H1 (cell line): Measurements from ENCODE around the gene TBC1D2B. TPM values are rescaled to one million over a fixed set of nuclear protein-coding genes. Genes with fewer than 3 reads are reported as not detected.

ENCODE experiments used
- CHD2 ChIP-seq: IDR thresholded peaks from 2 replicates; pipeline ENCODE4 v1.6.1; 2012; ENCODE audit warnings: low read length, improper control_type of control experiment
- CTCF ChIP-seq, 3 experiments: IDR thresholded peaks; 1 replicate in 2 of 3; 2 replicates in 1 of 3; pipeline versions ENCODE4 v1.5.1 to v1.6.1; 2011; ENCODE audit warnings: low read length in 3 of 3, mild to moderate bottlenecking in 3 of 3, inconsistent platforms in 2 of 3, low read depth in 1 of 3, moderate library complexity in 1 of 3; ENCODE audit not compliant: insufficient read depth in 1 of 3; ENCODE audit errors: control extremely low read depth in 1 of 3
- KDM4A ChIP-seq: IDR thresholded peaks from one replicate; pipeline ENCODE4 v1.7.1; 2012; ENCODE audit warnings: low read depth, mild to moderate bottlenecking, moderate library complexity, low read length, inconsistent platforms; ENCODE audit not compliant: severe bottlenecking
- MAFK ChIP-seq: IDR thresholded peaks from 2 replicates; pipeline ENCODE4 v1.6.1; 2012; ENCODE audit warnings: low read depth, mild to moderate bottlenecking, improper control_type of control experiment, low read length
- POLR2AphosphoS5 ChIP-seq: IDR thresholded peaks from 2 replicates; pipeline ENCODE4 v1.6.1; 2011; ENCODE audit warnings: low read depth, low read length
- RBBP5 ChIP-seq: IDR thresholded peaks from 2 replicates; pipeline ENCODE4 v1.7.1; 2012; ENCODE audit warnings: low read depth, mild to moderate bottlenecking, inconsistent platforms, low read length, moderate library complexity, borderline replicate concordance
- SRF ChIP-seq: IDR thresholded peaks from 2 replicates; pipeline ENCODE4 v1.6.1; 2011; ENCODE audit warnings: mild to moderate bottlenecking, low read depth, low read length, moderate library complexity
- TBP ChIP-seq: IDR thresholded peaks from 2 replicates; pipeline ENCODE4 v1.6.1; 2011; ENCODE audit warnings: low read depth, low read length, improper control_type of control experiment
- polyA plus RNA-seq, 7 experiments: library from polyadenylated mRNA; depleted of rRNA in 3 of 7; stranded (reverse) in 5 of 7; unstranded in 2 of 7; fragments of >200 nt in 5 of 7; fragments of 200-250 nt in 2 of 7; gene quantifications; 1 replicate in 5 of 7; 2 replicates in 1 of 7; 4 replicates in 1 of 7; pipeline versions ENCODE4 v1.2.1 to v1.2.3, GENCODE V29; 2011 to 2013; ENCODE audit warnings: missing spikeins in 2 of 7, mixed read lengths in 2 of 7
- total RNA-seq: library from RNA; stranded (reverse); fragmentation: NEBNext Ultra II Directional; extraction: Animal tissue kit (Norgen Biotek cat#: 25700); gene quantifications from 2 replicates; pipeline ENCODE4 v1.2.1, GENCODE V29; 2021

The TBC1D2B gene
- total and polyA plus RNA-seq, 2 of the 8 experiments (the other 6 are each of a cell fraction or from before 2014, with no cell fraction given): 11.9 to 19.5 TPM

- TF ChIP-seq CTCF (IDR thresholded peaks at IDR 0.05; ENCODE audit: control extremely low read depth in 1 of 3, insufficient read depth in 1 of 3, low read depth in 1 of 3, low read length in 3 of 3) (no peak), RBBP5 (no peak), MAFK (no peak), CHD2 (no peak), SRF (no peak), KDM4A (no peak), POLR2AphosphoS5 (no peak), TBP (no peak)
These were observed 11.3 kb downstream of the TBC1D2B start (continued) for GRCh38 chr15:78065973-78066946.
